ENCODE data around the gene IP6K2.

Gene IP6K2

GRCh38 chr3:48688032-48688736 is 28.8 kb downstream of the IP6K2 start:
- DNase-seq = no peak

- DNase-seq = no peak
Observed at GRCh38 chr3:48687220-48687678, 29.8 kb downstream of the IP6K2 start.

GRCh38 chr3:48686538-48687219 is 30.3 kb downstream of the IP6K2 start:
- DNase-seq = no peak

GRCh38 chr3:48685603-48686511 is 31.2 kb downstream of the IP6K2 start, which contains the start of gene NCKIPSD:
Gene NCKIPSD (minus strand): TSS chr3:48685915. CDS start chr3:48685807, 108 bp downstream.
- DNase-seq = peak; percentile 62

GRCh38 chr3:48685293-48685602 is 31.8 kb downstream of the IP6K2 start:
- no peak for DNase-seq

GRCh38 chr3:48684480-48685143 is 32.4 kb downstream of the IP6K2 start:
- peak; percentile 80 for DNase-seq

- DNase-seq = no peak
Observed at GRCh38 chr3:48684054-48684349, 33.0 kb downstream of the IP6K2 start.

- no peak for DNase-seq
Observed at GRCh38 chr3:48682786-48683185, 34.2 kb downstream of the IP6K2 start.

- DNase-seq = no peak
Observed at GRCh38 chr3:48681974-48682610, 34.9 kb downstream of the IP6K2 start.

GRCh38 chr3:48681541-48681880 is 35.5 kb downstream of the IP6K2 start:
- DNase-seq = no peak

GRCh38 chr3:48680811-48681540 is 36.0 kb downstream of the IP6K2 start:
- no peak for DNase-seq

GRCh38 chr3:48679411-48680391 is 37.3 kb downstream of the IP6K2 start:
- DNase-seq = peak; percentile 79

GRCh38 chr3:48678566-48679380 is 38.2 kb downstream of the IP6K2 start:
- no peak for DNase-seq

- DNase-seq = no peak
Observed at GRCh38 chr3:48678056-48678455, 39.0 kb downstream of the IP6K2 start.

- DNase-seq = no peak
Observed at GRCh38 chr3:48674505-48674904, 42.5 kb downstream of the IP6K2 start.

GRCh38 chr3:48672522-48672921 is 44.5 kb downstream of the IP6K2 start:
- DNase-seq = no peak

- DNase-seq = no peak
Observed at GRCh38 chr3:48664929-48665328, 52.1 kb downstream of the IP6K2 start.

- no peak for DNase-seq
Observed at GRCh38 chr3:48664313-48664644, 52.7 kb downstream of the IP6K2 start.

- peak; percentile 97 for DNase-seq
Observed at GRCh38 chr3:48663489-48664312, 53.3 kb downstream of the IP6K2 start.
